IMR-90 (cell line): ENCODE results near the gene STX11. TPM values are rescaled to one million over a fixed set of nuclear protein-coding genes. Genes with fewer than 3 reads are reported as not detected.
"Not testable (repeated sequence)": the region's sequence is repeated elsewhere in the genome, so short reads cannot be mapped to it uniquely, and the experiment has no call there.

Experiments
- ATAC-seq: fragments of 200-7000 bp; cut with Tn5 transposase; 2 replicates; pipeline ENCODE4 v1.9.1; 2020; ENCODE audit warnings: low read depth, mild to moderate bottlenecking, moderate library complexity
- BruUV-seq: library from RNA; stranded (reverse); fragments of 400-500 nt; replicated peaks from 2 replicates; lab custom pipeline; 2021; lab: Mats Ljungman, UMichigan
- CTCF ChIA-PET: fragments of 300-600 bp; formaldehyde crosslinking; extraction: SDS; loops from one replicate; lab custom pipeline; 2021; ENCODE audit warnings: antibody characterized with exemption; lab: Yijun Ruan, JAX
- POLR2A ChIA-PET: fragments of 300-600 bp; sonication (Branson Sonifier 250); formaldehyde crosslinking; loops from one replicate; lab custom pipeline; 2022; ENCODE audit warnings: antibody characterized with exemption; ENCODE audit not compliant: unreplicated experiment; lab: Charles Lee
- DNase-seq: peaks from one replicate; pipeline ENCODE4 v3.0.0; 2013
- H2AFZ ChIP-seq: replicated peaks from 2 replicates; pipeline ENCODE3; 2013; ENCODE audit warnings: low read length, mild to moderate bottlenecking; ENCODE audit not compliant: poor library complexity
- H2AK5ac ChIP-seq: 2 replicates; pipeline ENCODE4 v1.6.1; 2013; ENCODE audit warnings: low read depth, low read length, inconsistent platforms
- H2AK9ac ChIP-seq: replicated peaks from 2 replicates; pipeline ENCODE3; 2013; ENCODE audit warnings: mild to moderate bottlenecking, low read depth, low read length, moderate library complexity; ENCODE audit not compliant: poor library complexity
- H2BK120ac ChIP-seq: 2 replicates; pipeline ENCODE4 v1.6.1; 2013; ENCODE audit warnings: low read depth, low read length, inconsistent platforms
- H2BK15ac ChIP-seq: 3 replicates; pipeline ENCODE4 v1.6.1; 2013; ENCODE audit warnings: low read depth, low read length, inconsistent platforms
- H2BK20ac ChIP-seq: 2 replicates; pipeline ENCODE4 v1.6.1; 2013; ENCODE audit warnings: low read depth, mild to moderate bottlenecking, inconsistent platforms, low read length, moderate library complexity
- H2BK5ac ChIP-seq: 2 replicates; pipeline ENCODE4 v1.6.1; 2013; ENCODE audit warnings: mild to moderate bottlenecking, low read depth, low read length, inconsistent platforms; ENCODE audit not compliant: poor library complexity, severe bottlenecking
- H3K14ac ChIP-seq: replicated peaks from 2 replicates; pipeline ENCODE4 v1.6.1; 2013; ENCODE audit warnings: low read depth, low read length, inconsistent platforms
- H3K18ac ChIP-seq: 2 replicates; pipeline ENCODE4 v1.6.1; 2013; ENCODE audit warnings: low read depth, low read length, control low read depth
- H3K23ac ChIP-seq: 2 replicates; pipeline ENCODE4 v1.6.1; 2013; ENCODE audit warnings: low read depth, low read length, inconsistent platforms
- H3K27ac ChIP-seq: 2 replicates; pipeline ENCODE4 v1.5.1; 2013; ENCODE audit warnings: mild to moderate bottlenecking, control low read depth, low read length; ENCODE audit not compliant: insufficient read depth
- H3K27me3 ChIP-seq: 2 replicates; pipeline ENCODE4 v1.6.1; 2013; ENCODE audit warnings: low read length; ENCODE audit not compliant: control insufficient read depth, insufficient read depth
- H3K36me3 ChIP-seq: 2 replicates; pipeline ENCODE4 v1.6.1; 2013; ENCODE audit warnings: low read length, mixed read lengths; ENCODE audit not compliant: control insufficient read depth, insufficient read depth
- H3K4ac ChIP-seq: 2 replicates; pipeline ENCODE4 v1.6.1; 2013; ENCODE audit warnings: low read depth, low read length, inconsistent platforms
- H3K4me1 ChIP-seq: 2 replicates; pipeline ENCODE4 v1.6.1; 2013; ENCODE audit warnings: low read length, mixed read lengths; ENCODE audit not compliant: control insufficient read depth, insufficient read depth
- H3K4me2 ChIP-seq: 2 replicates; pipeline ENCODE4 v1.6.1; 2013; ENCODE audit warnings: low read depth, mild to moderate bottlenecking, control low read depth, low read length, moderate library complexity
- H3K4me3 ChIP-seq: 2 replicates; pipeline ENCODE4 v1.5.1; 2013; ENCODE audit warnings: low read depth, mild to moderate bottlenecking, control low read depth, low read length, moderate library complexity; ENCODE audit not compliant: insufficient read depth
- H3K56ac ChIP-seq: 2 replicates; pipeline ENCODE4 v1.6.1; 2013; ENCODE audit warnings: low read length, inconsistent platforms; ENCODE audit not compliant: insufficient read depth; ENCODE audit errors: extremely low read depth
- H3K79me1 ChIP-seq, 2 experiments: 2 replicates each; pipeline ENCODE4 v1.6.1; 2013; ENCODE audit warnings: low read length in 2 of 2, inconsistent platforms in 1 of 2, low read depth in 1 of 2
- H3K9ac ChIP-seq: 2 replicates; pipeline ENCODE4 v1.6.1; 2013; ENCODE audit warnings: low read depth, low read length, control low read depth
- H3K9me1 ChIP-seq: 2 replicates; pipeline ENCODE4 v1.6.1; 2013; ENCODE audit warnings: low read length, inconsistent platforms; ENCODE audit not compliant: insufficient read depth
- H3K9me3 ChIP-seq: 2 replicates; pipeline ENCODE4 v1.6.1; 2013; ENCODE audit warnings: low read length; ENCODE audit not compliant: control insufficient read depth, insufficient read depth
- H4K20me1 ChIP-seq: 2 replicates; pipeline ENCODE4 v1.6.1; 2013; ENCODE audit warnings: low read length, inconsistent platforms; ENCODE audit not compliant: insufficient read depth
- H4K5ac ChIP-seq: 2 replicates; pipeline ENCODE4 v1.6.1; 2013; ENCODE audit warnings: mild to moderate bottlenecking, low read depth, low read length, control low read depth
- H4K8ac ChIP-seq, 2 experiments: 2 replicates each; pipeline ENCODE4 v1.6.1; 2013; ENCODE audit warnings: low read depth in 2 of 2, low read length in 2 of 2, control low read depth in 1 of 2, inconsistent platforms in 1 of 2
- H4K91ac ChIP-seq: 2 replicates; pipeline ENCODE4 v1.6.1; 2013; ENCODE audit warnings: low read depth, low read length, inconsistent platforms; ENCODE audit not compliant: insufficient read depth
- FOS ChIP-seq: fragments of 150-350 bp; IDR thresholded peaks from 2 replicates; pipeline ENCODE4 v1.6.1; 2016; ENCODE audit warnings: low read depth, low read length
- RAD21 ChIP-seq: IDR thresholded peaks from 2 replicates; pipeline ENCODE4 v1.6.1; 2012; ENCODE audit warnings: low read length, improper control_type of control experiment
- WGBS, 2 experiments: methylation state at CpG; one replicate each; pipeline versions ENCODE4 v1.1.5 to v1.1.7; 2013; ENCODE audit warnings: missing lambda C conversion rate in 2 of 2; ENCODE audit not compliant: insufficient read length in 1 of 2; ENCODE audit errors: extremely low coverage in 2 of 2; 5-methylcytosine and 5-hydroxymethylcytosine counted together
- dilution Hi-C: fragments of 300-500 bp; cut with HindIII; formaldehyde crosslinking; loops from one replicate; pipeline ENCODE4 v1.14.3; 2018; ENCODE audit warnings: low sequenced_read_pairs; ENCODE audit not compliant: unreplicated experiment
- in situ Hi-C: fragments of 300-500 bp; cut with MboI; formaldehyde crosslinking; loops from 3 replicates; pipeline ENCODE4 v1.14.3; 2019; ENCODE audit warnings: low sequenced_read_pairs, inconsistent platforms, mixed read lengths
- intact Hi-C: fragments of 100-400 bp; cut with micrococcal nuclease; formaldehyde crosslinking; loops from 2 replicates; pipeline ENCODE4 v1.10.0; 2022
- polyA plus RNA-seq, 3 experiments: library from polyadenylated mRNA; depleted of rRNA; stranded (reverse); fragments of >200 nt; gene quantifications; 2 replicates each; pipeline ENCODE4 v1.2.3, GENCODE V29; 2012; ENCODE audit warnings: low replicate concordance in 1 of 3
- total RNA-seq: library from RNA; depleted of rRNA; stranded (reverse); fragments of >200 nt; gene quantifications from 2 replicates; pipeline ENCODE4 v1.2.3, GENCODE V29; 2012

The STX11 gene
- total and polyA plus RNA-seq, 2 of the 4 experiments (the other 2 are of a cell fraction): 0.54 to 0.68 TPM

- H2AK9ac ChIP-seq: no peak overlapping the region
- H2BK120ac ChIP-seq: no peak overlapping the region
- no peak overlapping the region for H3K4ac ChIP-seq
- no peak overlapping the region for H2AFZ ChIP-seq
- in situ Hi-C loops (no loop called here), dilution Hi-C loops (no loop called here), intact Hi-C loops (no loop called here)
- no peaks in the 10 kb centered on the region for H3K9me3 ChIP-seq
- no CpG with 5 or more reads among the region's 2 CpGs for whole genome bisulfite sequencing, 2 experiments
- H3K27ac ChIP-seq: no peak overlapping the region
- CTCF ChIA-PET: no interaction called here
- no peak overlapping the region for H3K9ac ChIP-seq
- no peaks in the 10 kb centered on the region for H3K36me3 ChIP-seq
- ATAC-seq (no peak), DNase-seq (no peak)
- H3K18ac ChIP-seq: no peak overlapping the region
- H2BK20ac ChIP-seq: no peak overlapping the region
- no peak overlapping the region for H4K5ac ChIP-seq
- no peaks in the 10 kb centered on the region for H3K79me1 ChIP-seq
- H4K8ac ChIP-seq: no peak overlapping the region
- H3K14ac ChIP-seq: no peak overlapping the region
- peaks cover 10% of the 10 kb centered on the region for H3K27me3 ChIP-seq
- no peak for TF ChIP-seq RAD21
- no peak for TF ChIP-seq FOS
- no peak overlapping the region for H2AK5ac ChIP-seq
- POLR2A ChIA-PET: no interaction called here
- H4K20me1 ChIP-seq: no peaks in the 10 kb centered on the region
- no TSS peak for BruUV-seq
- no peaks in the 10 kb centered on the region; the same call in 1 of the 2 replicates for H3K9me1 ChIP-seq
- no peak overlapping the region for H3K4me2 ChIP-seq
- no peak overlapping the region for H3K23ac ChIP-seq
- H2BK5ac ChIP-seq: no peak overlapping the region
- H3K56ac ChIP-seq: no peak overlapping the region
- H2BK15ac ChIP-seq: no peak overlapping the region
- H3K4me3 ChIP-seq: no peak overlapping the region
- no peaks in the 10 kb centered on the region for H3K4me1 ChIP-seq
- H4K91ac ChIP-seq: no peak overlapping the region
These were observed 29.5 kb downstream of the STX11 start for GRCh38 chr6:144179828-144180227.

- dilution Hi-C loops: not testable (repeated sequence)
These were observed 30.0 kb downstream of the STX11 start for GRCh38 chr6:144180354-144180753.

More at GRCh38 chr6:144180354-144180753, 30.0 kb downstream of the STX11 start:
- in situ Hi-C loops, H3K56ac ChIP-seq, H3K27ac ChIP-seq, H4K5ac ChIP-seq, H3K79me1 ChIP-seq, POLR2A ChIA-PET, intact Hi-C loops, H3K9me1 ChIP-seq, H3K4me2 ChIP-seq, H2AK9ac ChIP-seq, H4K20me1 ChIP-seq, H3K4ac ChIP-seq, H2BK120ac ChIP-seq, H3K14ac ChIP-seq, H3K4me1 ChIP-seq, H4K91ac ChIP-seq, H3K4me3 ChIP-seq, H2BK15ac ChIP-seq, H3K9me3 ChIP-seq, H4K8ac ChIP-seq, BruUV-seq, ATAC-seq, H3K23ac ChIP-seq, H3K36me3 ChIP-seq, H2AK5ac ChIP-seq, H3K18ac ChIP-seq, DNase-seq, CTCF ChIA-PET, H2BK20ac ChIP-seq, H3K9ac ChIP-seq, H2BK5ac ChIP-seq, H2AFZ ChIP-seq: not testable (repeated sequence)
- H3K27me3 ChIP-seq: peaks cover 10% of the 10 kb centered on the region
- no CpG with 5 or more reads among the region's 1 CpG for WGBS, 2 experiments
